PC-3 (cell line): Measurements from ENCODE around the gene GIMAP8. TPM values are rescaled to one million over a fixed set of nuclear protein-coding genes. Genes with fewer than 3 reads are reported as not detected.

Experiments used
- ATAC-seq: fragments of 200-7000 bp; cut with Tn5 transposase; 2 replicates; pipeline ENCODE4 v1.9.1; 2020; ENCODE audit warnings: mild to moderate bottlenecking, moderate library complexity
- BruUV-seq: library from RNA; stranded (reverse); fragments of 400-500 nt; replicated peaks from 2 replicates; lab custom pipeline; 2021; lab: Mats Ljungman, UMichigan
- CTCF ChIA-PET: fragments of 300-600 bp; sonication (Branson Sonifier 250); formaldehyde crosslinking; loops from one replicate; lab custom pipeline; 2022; ENCODE audit warnings: antibody characterized with exemption; lab: Charles Lee
- POLR2A ChIA-PET: fragments of 300-600 bp; sonication (Branson Sonifier 250); formaldehyde crosslinking; loops from one replicate; lab custom pipeline; 2022; ENCODE audit warnings: antibody characterized with exemption; ENCODE audit not compliant: unreplicated experiment; lab: Charles Lee
- DNase-seq: peaks from one replicate; pipeline ENCODE4 v3.0.0-alpha.2; 2015
- H2AFZ ChIP-seq: fragments of 300-600 bp; sonication (generic); 2 replicates; pipeline ENCODE4 v1.6.0; 2016; ENCODE audit warnings: antibody characterized with exemption, low read length
- H3F3A ChIP-seq: fragments of 300-600 bp; sonication (generic); one replicate; pipeline ENCODE4 v1.6.0; 2017; ENCODE audit warnings: antibody characterized with exemption, low read length, control low read depth, mild to moderate bottlenecking; ENCODE audit not compliant: unreplicated experiment
- H3K27ac ChIP-seq: fragments of 300-600 bp; sonication (generic); 2 replicates; pipeline ENCODE4 v1.5.1; 2016; ENCODE audit warnings: mild to moderate bottlenecking, low read length
- H3K27me3 ChIP-seq: fragments of 300-600 bp; sonication (generic); 2 replicates; pipeline ENCODE4 v1.6.1; 2016; ENCODE audit warnings: low read length, mixed read lengths
- H3K36me3 ChIP-seq: fragments of 300-600 bp; sonication (generic); 2 replicates; pipeline ENCODE4 v1.6.1; 2016; ENCODE audit warnings: low read depth, mixed run types, low read length, mixed read lengths
- H3K4me1 ChIP-seq: fragments of 300-600 bp; sonication (generic); 2 replicates; pipeline ENCODE4 v1.5.1; 2016; ENCODE audit warnings: low read length; ENCODE audit not compliant: insufficient read depth
- H3K4me2 ChIP-seq: fragments of 300-600 bp; sonication (generic); 2 replicates; pipeline ENCODE4 v1.6.0; 2016; ENCODE audit warnings: low read length
- H3K4me3 ChIP-seq: fragments of 300-600 bp; sonication (generic); 2 replicates; pipeline ENCODE4 v1.5.1; 2016; ENCODE audit warnings: mild to moderate bottlenecking, low read length, mixed read lengths
- H3K79me2 ChIP-seq: fragments of 300-600 bp; sonication (generic); 2 replicates; pipeline ENCODE4 v1.6.1; 2017; ENCODE audit warnings: low read length, mixed read lengths
- H3K9ac ChIP-seq: fragments of 300-600 bp; sonication (generic); 2 replicates; pipeline ENCODE4 v1.6.0; 2016; ENCODE audit warnings: mild to moderate bottlenecking, low read length
- H3K9me2 ChIP-seq: fragments of 300-600 bp; sonication (generic); replicated peaks from 2 replicates; pipeline ENCODE4 v1.6.1; 2016; ENCODE audit warnings: mixed run types, low read length, mixed read lengths
- H3K9me3 ChIP-seq: fragments of 300-600 bp; sonication (generic); 2 replicates; pipeline ENCODE4 v1.6.1; 2016; ENCODE audit warnings: low read length, mixed read lengths
- H4K20me1 ChIP-seq: fragments of 300-600 bp; sonication (generic); 2 replicates; pipeline ENCODE4 v1.6.1; 2016; ENCODE audit warnings: low read length, mixed read lengths
- EZH2 ChIP-seq: fragments of 300-600 bp; sonication (generic); IDR thresholded peaks from one replicate; pipeline ENCODE4 v1.6.1; 2017; ENCODE audit warnings: antibody characterized with exemption, mild to moderate bottlenecking, low read length; ENCODE audit not compliant: unreplicated experiment
- EZH2phosphoT487 ChIP-seq: fragments of 300-600 bp; sonication (generic); IDR thresholded peaks from 2 replicates; pipeline ENCODE4 v1.6.1; 2018; ENCODE audit warnings: mild to moderate bottlenecking, antibody characterized with exemption, low read length, borderline replicate concordance
- intact Hi-C: fragments of 100-400 bp; cut with micrococcal nuclease; formaldehyde crosslinking; loops from 2 replicates; pipeline ENCODE4 v1.9.0; 2023
- total RNA-seq: library from RNA; depleted of rRNA; stranded (reverse); fragments of >200 nt; gene quantifications from 2 replicates; pipeline ENCODE4 v1.2.3, GENCODE V29; 2014
- TF ChIP-seq, protein P1 (sequence below): fragments of 300-600 bp; sonication (generic); conservative IDR thresholded peaks from 2 replicates; pipeline ENCODE4 v1.5.1; 2017; ENCODE audit warnings: antibody characterized with exemption, low read depth, mild to moderate bottlenecking, low read length

The GIMAP8 gene
- total RNA-seq, 1 experiment from 2014 or later = not detected

GRCh38 chr7:150406312-150406566, 44.2 kb upstream of the GIMAP8 start:
- H3K4me2 ChIP-seq = no peak overlapping the region
- no peaks in the 10 kb centered on the region for H3K27me3 ChIP-seq
- no peaks in the 10 kb centered on the region for H3K36me3 ChIP-seq
- TF ChIP-seq EZH2 (no peak), EZH2phosphoT487 (no peak)
- TF ChIP-seq, protein P1, sequence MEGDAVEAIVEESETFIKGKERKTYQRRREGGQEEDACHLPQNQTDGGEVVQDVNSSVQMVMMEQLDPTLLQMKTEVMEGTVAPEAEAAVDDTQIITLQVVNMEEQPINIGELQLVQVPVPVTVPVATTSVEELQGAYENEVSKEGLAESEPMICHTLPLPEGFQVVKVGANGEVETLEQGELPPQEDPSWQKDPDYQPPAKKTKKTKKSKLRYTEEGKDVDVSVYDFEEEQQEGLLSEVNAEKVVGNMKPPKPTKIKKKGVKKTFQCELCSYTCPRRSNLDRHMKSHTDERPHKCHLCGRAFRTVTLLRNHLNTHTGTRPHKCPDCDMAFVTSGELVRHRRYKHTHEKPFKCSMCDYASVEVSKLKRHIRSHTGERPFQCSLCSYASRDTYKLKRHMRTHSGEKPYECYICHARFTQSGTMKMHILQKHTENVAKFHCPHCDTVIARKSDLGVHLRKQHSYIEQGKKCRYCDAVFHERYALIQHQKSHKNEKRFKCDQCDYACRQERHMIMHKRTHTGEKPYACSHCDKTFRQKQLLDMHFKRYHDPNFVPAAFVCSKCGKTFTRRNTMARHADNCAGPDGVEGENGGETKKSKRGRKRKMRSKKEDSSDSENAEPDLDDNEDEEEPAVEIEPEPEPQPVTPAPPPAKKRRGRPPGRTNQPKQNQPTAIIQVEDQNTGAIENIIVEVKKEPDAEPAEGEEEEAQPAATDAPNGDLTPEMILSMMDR = no peak
- H3K27ac ChIP-seq = no peak overlapping the region
- H2AFZ ChIP-seq = no peak overlapping the region
- no peaks in the 10 kb centered on the region for H3K79me2 ChIP-seq
- POLR2A ChIA-PET = no interaction called here
- no peaks in the 10 kb centered on the region for H4K20me1 ChIP-seq
- H3F3A ChIP-seq = no peaks in the 10 kb centered on the region
- H3K9me2 ChIP-seq = no peaks in the 10 kb centered on the region
- intact Hi-C loops = no loop called here
- no peak overlapping the region for H3K4me3 ChIP-seq
- H3K9ac ChIP-seq = no peak overlapping the region
- H3K4me1 ChIP-seq = peaks cover 8% of the 10 kb centered on the region; the same call in 1 of the 2 replicates
- DNase-seq (no peak), ATAC-seq (no peak)
- no peaks in the 10 kb centered on the region for H3K9me3 ChIP-seq
- CTCF ChIA-PET = no interaction called here
- BruUV-seq = no TSS peak

DNA sequence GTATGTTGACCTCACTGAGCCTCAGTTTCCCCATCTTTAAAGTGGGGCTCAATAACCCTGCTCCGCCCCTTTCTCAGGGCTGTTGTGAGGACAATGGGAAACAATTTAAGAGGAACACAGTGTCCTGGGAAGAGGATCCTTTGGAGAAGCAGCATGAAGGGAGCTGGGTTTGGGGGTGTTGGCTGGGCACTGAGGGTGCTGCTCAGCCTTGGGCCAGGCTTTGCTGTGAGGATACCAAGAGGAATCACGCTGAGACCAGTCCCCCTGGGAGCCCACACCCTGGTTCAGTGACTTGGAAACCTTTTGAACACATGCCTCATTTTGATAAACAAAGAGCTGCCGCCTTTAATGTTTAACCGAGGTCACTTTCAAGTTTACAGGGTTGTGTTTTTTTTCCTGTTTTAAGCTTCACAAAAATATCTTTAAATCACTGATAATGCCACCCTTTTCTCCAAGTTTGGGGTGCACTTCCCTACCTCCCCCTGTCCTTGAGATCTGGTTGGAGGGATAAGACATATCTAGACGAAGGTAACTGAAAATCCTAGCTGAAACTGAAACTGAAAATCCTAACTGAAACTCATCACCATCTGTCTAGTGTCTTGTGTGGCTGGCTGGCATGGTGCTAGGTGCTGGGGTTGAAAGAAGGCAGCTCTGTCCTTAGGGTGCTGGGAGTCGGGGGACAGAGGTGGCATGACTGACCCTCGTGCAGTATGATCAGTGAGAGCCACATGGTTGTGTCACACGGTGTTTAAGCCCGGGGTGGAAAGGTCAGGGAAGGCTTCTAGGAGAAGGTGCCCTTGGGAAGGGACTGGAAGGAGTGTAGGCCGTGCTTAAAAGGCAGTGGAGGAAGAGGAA, 43.6 kb upstream of the GIMAP8 start:
- CTCF ChIA-PET = no interaction called here

More for the DNA sequence above, 43.6 kb upstream of the GIMAP8 start:
- DNase-seq = no peak
- no peaks in the 10 kb centered on the region for H3K9me2 ChIP-seq
- no peaks in the 10 kb centered on the region for H4K20me1 ChIP-seq
- no peak for ATAC-seq
- H3K9ac ChIP-seq = no peak overlapping the region
- peaks cover 8% of the 10 kb centered on the region; the same call in 1 of the 2 replicates for H3K4me1 ChIP-seq
- no peak overlapping the region for H3K27ac ChIP-seq
- H3F3A ChIP-seq = no peaks in the 10 kb centered on the region
- H3K27me3 ChIP-seq = no peaks in the 10 kb centered on the region
- no peak overlapping the region for H2AFZ ChIP-seq
- intact Hi-C loops = no loop called here
- H3K4me3 ChIP-seq = no peak overlapping the region
- TF ChIP-seq EZH2phosphoT487 (no peak), EZH2 (no peak)
- TF ChIP-seq, protein P1 = no peak
- no peaks in the 10 kb centered on the region for H3K36me3 ChIP-seq
- no peak overlapping the region for H3K4me2 ChIP-seq
- POLR2A ChIA-PET = no interaction called here
- H3K79me2 ChIP-seq = no peaks in the 10 kb centered on the region
- no peaks in the 10 kb centered on the region for H3K9me3 ChIP-seq
- no TSS peak for BruUV-seq
